H1 (cell line): Measurements from ENCODE around the gene NRXN2.
A peak's percentile ranks its signal among the peaks of the same experiment; 100 is the strongest.

Experiments used
- ATF2 ChIP-seq: IDR thresholded peaks from 2 replicates; pipeline ENCODE4 v1.6.1; 2012; ENCODE audit warnings: low read length, inconsistent platforms
- CBX5 ChIP-seq: fragments of 300-800, 300-1000 bp; sonication (generic); IDR thresholded peaks from 2 replicates; pipeline ENCODE4 v1.7.1; 2016; ENCODE audit warnings: antibody characterized with exemption, low read length, low read depth
- CTCF ChIP-seq, 3 experiments: IDR thresholded peaks; 1 replicate in 2 of 3; 2 replicates in 1 of 3; pipeline versions ENCODE4 v1.5.1 to v1.6.1; 2011; ENCODE audit warnings: low read length in 3 of 3, mild to moderate bottlenecking in 3 of 3, inconsistent platforms in 2 of 3, low read depth in 1 of 3, moderate library complexity in 1 of 3; ENCODE audit not compliant: insufficient read depth in 1 of 3; ENCODE audit errors: control extremely low read depth in 1 of 3
- EP300 ChIP-seq, 2 experiments: IDR thresholded peaks; 1 replicate in 1 of 2; 2 replicates in 1 of 2; pipeline ENCODE4 v1.6.1; 2011 to 2012; ENCODE audit warnings: low read depth in 2 of 2, low read length in 2 of 2, mild to moderate bottlenecking in 2 of 2, borderline replicate concordance in 1 of 2, inconsistent platforms in 1 of 2, moderate library complexity in 1 of 2
- POLR2A ChIP-seq, 2 experiments: IDR thresholded peaks; 1 replicate in 1 of 2; 2 replicates in 1 of 2; pipeline ENCODE4 v1.6.1; 2011; ENCODE audit warnings: low read depth in 2 of 2, low read length in 2 of 2, mild to moderate bottlenecking in 2 of 2; ENCODE audit errors: control extremely low read depth in 1 of 2
- SP1 ChIP-seq: IDR thresholded peaks from 2 replicates; pipeline ENCODE4 v1.6.1; 2011; ENCODE audit warnings: low read depth, low read length

GRCh38 chr11:64750361-64751054 is 27.5 kb upstream of the NRXN2 start:
- TF ChIP-seq CTCF (IDR thresholded peaks at IDR 0.05; ENCODE audit: control extremely low read depth in 1 of 3, insufficient read depth in 1 of 3, low read depth in 1 of 3, low read length in 3 of 3) (peak in 1 of 3 experiments; percentile 17; a peak in 1 of 4 replicates), ATF2 (no peak), SP1 (no peak), CBX5 (no peak), POLR2A (IDR thresholded peaks at IDR 0.05; ENCODE audit: control extremely low read depth in 1 of 2, low read depth in 2 of 2, low read length in 2 of 2) (no peak), EP300 (IDR thresholded peaks at IDR 0.05; ENCODE audit: borderline replicate concordance in 1 of 2, low read depth in 2 of 2, low read length in 2 of 2) (no peak)
